ENCODE data around the gene LY6G5C.
A peak's percentile ranks its signal among the peaks of the same experiment; 100 is the strongest.

Gene LY6G5C

DNA sequence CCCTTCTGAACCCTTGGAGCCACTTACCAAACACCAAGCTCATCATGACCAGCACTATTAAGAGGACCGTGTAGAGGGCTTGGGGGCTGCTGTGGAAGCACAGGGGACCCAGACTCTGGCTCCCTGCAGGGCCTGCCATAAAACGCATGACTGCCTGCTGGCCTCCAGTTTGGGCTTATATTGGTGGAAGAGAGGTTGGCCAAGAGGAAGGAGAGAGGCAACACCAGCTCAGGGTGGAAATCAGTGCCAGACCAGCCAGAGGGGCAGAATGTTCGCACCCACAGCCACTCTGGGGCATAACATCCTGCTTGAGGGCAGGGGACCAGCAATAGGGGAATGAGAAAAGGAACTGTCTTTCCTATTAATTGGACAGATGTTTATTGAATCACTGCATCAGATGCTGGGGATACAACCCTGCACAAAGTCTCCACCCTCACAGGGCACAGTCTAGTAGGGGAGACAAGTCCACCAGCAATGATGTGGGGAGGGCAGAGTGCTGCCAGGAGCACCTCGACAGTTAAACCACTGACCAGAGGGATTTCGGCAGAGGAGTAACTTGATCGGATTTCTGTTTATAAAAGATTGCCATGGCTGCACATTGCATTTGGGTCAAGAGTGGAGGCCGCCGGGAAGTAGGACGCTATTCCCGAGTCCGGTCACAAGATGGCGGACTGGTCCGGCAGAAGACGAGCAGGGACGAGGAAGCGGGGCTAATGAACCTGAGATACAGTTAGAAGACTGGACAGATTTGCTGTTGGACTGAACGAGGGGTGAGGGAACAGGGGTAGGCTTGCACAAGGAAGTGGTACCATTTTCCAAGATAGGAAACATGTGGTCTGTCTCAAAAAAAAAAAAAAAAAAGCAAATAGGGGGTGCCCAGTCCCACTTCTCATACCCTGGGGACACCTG lies at the start of gene LY6G5C:
Gene LY6G5C (minus strand): TSS at position 842 of the 909 bp plus-strand sequence. CDS start 694 bp downstream, at position 148.
- DNase-seq (ENCODE audit: low read depth in 2 of 2): peak; percentile 21 to 39

DNA sequence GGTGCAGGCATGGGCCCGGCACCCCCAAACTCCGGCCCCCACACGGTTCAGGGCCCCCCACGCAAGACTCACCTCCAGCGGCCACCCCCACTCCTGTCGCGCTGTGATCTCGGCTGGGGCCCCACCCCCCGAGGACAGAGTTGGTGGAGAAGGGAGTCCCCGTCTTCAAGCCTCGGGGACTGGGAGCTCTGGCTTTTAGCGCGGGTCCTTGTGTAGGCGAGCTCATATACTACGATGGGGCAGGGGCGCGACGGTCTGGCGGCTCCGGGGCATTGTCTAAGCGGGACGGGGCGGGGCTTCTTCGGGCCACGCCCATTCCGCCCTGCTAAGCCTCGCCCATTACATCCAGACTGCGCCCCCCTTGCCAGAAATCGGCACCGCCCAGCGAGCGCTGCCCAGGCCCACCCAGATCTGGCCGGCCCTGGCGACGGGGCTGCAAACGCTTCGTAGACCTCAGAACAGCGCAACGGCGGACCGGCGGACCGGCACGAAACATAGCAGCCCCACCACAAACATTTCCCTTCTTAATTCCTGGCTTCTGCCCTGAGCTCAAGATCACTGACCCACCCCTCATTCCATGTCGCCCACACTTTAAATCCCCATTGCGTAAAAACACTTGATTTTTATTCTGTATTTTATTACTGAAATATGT lies 49.2 kb upstream of the LY6G5C start:
- peak; percentile 23 to 46 for DNase-seq (ENCODE audit: low read depth in 2 of 2)

- DNase-seq (ENCODE audit: low read depth in 2 of 2): peak; percentile 59 to 68
Measured at GRCh38 chr6:31729515-31729978, 48.7 kb upstream of the LY6G5C start.

GRCh38 chr6:31728767-31729514 lies 48.1 kb upstream of the LY6G5C start, which contains the start of gene DDAH2:
Gene DDAH2 (minus strand): TSS chr6:31729299. CDS start chr6:31729161, 138 bp downstream.
- no peak for DNase-seq (ENCODE audit: low read depth in 2 of 2)

- no peak for DNase-seq (ENCODE audit: low read depth in 2 of 2)
Measured at GRCh38 chr6:31727717-31728671, 47.1 kb upstream of the LY6G5C start.

- no peak for DNase-seq (ENCODE audit: low read depth in 2 of 2)
Measured at GRCh38 chr6:31727034-31727716, 46.3 kb upstream of the LY6G5C start.

DNA sequence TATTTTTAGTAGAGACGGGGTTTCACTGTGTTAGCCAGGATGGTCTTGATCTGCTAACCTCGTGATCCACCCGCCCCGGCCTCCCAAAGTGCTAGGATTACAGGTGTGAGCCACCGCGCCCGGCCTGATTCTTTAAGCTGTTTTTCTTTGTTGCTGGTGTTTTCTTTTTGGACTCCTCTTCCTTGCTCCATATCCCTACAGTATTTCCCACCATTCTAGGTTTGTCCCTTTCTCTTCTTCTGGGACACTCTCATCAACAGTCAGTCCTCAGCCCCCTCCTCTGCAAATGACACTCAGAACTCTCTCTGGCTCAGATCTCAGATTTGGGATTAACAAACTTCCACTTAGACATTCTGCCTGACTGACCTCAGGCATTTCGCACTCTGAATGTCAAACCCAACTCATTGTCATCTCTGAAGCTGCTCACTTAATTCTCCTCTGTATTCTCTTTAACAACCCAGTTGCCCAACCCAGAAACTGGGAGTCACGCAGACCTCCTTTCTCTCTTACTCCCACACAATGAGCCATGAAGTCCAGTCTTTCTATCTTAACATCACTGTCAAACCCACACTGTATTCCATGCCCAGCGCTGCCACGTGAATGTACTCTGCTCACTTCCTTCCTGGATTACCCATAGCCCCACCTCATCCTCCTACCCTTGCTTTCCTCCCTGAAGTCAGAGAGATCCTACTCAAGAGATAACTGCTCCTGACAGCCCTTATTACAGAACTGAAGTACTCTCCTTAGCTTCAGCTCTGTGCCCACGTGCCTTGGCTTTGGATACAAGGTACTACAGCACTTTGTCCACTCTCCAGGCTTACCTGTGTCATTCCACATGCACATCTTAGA lies 44.9 kb upstream of the LY6G5C start:
- DNase-seq (ENCODE audit: low read depth in 2 of 2): no peak

- DNase-seq (ENCODE audit: low read depth in 2 of 2): no peak
Measured at GRCh38 chr6:31723980-31724691, 43.3 kb upstream of the LY6G5C start.

DNA sequence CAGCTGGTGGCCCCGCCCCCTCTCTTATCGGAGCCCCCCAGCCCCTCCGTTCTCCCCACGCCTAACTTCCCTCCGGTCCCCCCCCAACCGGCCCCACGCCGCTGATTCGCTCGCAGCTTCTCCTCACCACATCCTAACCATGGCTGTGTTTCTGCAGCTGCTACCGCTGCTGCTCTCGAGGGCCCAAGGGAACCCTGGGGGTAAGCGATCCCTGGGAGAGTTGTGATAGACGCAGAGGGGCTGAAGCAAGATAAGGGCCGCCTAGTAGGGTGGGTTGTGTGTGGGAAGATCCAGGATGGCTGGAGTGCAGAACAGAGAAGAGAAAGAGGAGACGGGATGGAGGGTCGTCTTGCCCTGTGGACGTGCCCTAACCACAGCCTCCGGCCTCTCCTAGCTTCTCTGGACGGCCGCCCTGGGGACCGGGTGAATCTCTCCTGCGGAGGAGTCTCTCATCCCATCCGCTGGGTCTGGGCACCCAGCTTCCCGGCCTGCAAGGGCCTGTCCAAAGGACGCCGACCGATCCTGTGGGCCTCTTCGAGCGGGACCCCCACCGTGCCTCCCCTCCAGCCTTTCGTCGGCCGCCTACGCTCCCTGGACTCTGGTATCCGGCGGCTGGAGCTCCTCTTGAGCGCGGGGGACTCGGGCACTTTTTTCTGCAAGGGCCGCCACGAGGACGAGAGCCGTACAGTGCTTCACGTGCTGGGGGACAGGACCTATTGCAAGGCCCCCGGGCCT lies 42.5 kb upstream of the LY6G5C start, which contains the start of gene MPIG6B:
Gene MPIG6B (plus strand): TSS at position 129 of the 735 bp plus-strand sequence. CDS start 11 bp downstream, at position 140.
- no peak for DNase-seq (ENCODE audit: low read depth in 2 of 2)

DNA sequence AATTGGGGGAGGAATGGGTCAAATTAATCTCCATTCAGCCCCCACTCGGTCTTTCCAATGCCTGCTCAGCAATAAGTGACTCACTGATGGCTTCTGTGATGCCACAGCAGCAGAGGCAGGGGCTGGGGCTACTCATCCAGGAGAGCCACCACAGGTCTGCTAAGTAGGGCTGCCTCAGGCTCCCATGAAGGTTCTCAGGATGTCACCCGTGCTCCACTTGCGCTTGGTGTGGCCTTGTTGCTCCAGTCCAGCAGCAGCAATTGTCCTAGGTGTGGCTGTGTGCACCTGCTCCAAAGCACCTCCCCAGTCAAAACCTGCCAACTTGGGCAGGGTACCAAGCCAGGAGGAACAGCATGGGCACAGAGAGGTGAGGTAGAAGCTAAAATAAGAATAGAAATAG lies 41.3 kb upstream of the LY6G5C start:
- no peak for DNase-seq (ENCODE audit: low read depth in 2 of 2)

DNA sequence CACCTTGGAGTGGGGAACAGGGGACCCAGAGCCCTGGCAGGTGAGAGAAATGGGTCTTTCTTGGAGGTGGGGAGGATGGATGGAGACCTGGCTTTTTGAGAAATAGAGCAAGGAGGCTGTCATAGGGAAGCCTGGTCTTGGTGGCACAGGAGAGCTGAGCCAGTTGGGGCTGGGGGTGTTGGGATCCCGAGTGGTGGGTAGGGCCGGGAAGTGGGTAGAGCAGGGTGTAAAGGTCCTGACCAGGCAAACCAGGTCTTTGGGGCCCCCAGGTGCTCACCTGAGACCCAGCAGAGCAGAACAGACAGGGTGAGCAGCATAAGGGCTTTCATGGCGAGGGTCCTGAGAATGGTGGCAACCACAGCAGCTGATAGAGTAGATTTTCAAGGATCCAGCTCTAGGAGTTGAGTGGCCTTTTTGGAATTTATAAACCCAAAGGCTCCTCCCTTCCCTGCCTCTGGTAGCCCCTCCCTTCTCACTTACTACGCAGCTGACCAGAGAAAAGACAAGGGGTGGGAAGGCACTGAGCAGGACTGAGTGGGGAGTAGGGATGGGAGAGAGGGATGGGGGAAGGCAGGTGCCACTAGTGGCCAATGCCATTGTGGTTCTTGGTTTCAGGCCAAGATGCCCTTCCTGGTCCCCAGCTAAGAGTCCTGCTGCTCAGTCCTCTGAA lies 40.6 kb upstream of the LY6G5C start, which contains the start of gene LY6G6C:
Gene LY6G6C (minus strand): TSS at position 396 of the 670 bp plus-strand sequence. CDS start 67 bp downstream, at position 329.
- DNase-seq (ENCODE audit: low read depth in 2 of 2): no peak

DNA sequence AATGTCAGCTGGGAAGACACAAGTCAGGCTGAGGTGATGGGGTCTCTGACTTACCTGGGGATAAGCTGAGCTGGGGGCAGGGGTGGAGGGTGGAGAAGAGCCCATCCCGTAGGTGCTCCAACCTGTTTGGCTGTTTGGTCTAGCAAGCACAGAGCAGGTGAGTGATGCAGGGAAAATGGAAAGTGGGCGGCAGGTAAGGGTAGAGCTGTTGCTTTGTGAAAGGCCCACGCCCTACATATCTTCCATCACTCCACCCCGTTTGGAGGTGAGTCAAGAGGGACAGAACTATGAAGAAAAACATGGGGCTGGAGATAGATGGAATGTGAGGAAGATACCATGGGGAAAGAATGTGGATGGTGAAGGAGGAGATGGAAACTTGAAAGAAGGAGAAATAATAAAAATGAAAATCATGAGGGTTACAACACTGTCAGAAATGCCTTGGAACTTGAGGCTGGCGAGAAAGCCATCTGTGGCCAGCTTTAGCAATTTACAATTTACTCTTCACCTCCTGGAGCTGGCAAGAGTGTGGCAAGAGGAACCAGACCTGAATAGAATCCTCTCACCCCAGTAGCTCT lies 39.4 kb upstream of the LY6G5C start:
- DNase-seq (ENCODE audit: low read depth in 2 of 2): no peak

GRCh38 chr6:31719001-31719400 lies 38.1 kb upstream of the LY6G5C start:
- DNase-seq (ENCODE audit: low read depth in 2 of 2): no peak

GRCh38 chr6:31718265-31718664 lies 37.4 kb upstream of the LY6G5C start:
- DNase-seq (ENCODE audit: low read depth in 2 of 2): no peak

DNA sequence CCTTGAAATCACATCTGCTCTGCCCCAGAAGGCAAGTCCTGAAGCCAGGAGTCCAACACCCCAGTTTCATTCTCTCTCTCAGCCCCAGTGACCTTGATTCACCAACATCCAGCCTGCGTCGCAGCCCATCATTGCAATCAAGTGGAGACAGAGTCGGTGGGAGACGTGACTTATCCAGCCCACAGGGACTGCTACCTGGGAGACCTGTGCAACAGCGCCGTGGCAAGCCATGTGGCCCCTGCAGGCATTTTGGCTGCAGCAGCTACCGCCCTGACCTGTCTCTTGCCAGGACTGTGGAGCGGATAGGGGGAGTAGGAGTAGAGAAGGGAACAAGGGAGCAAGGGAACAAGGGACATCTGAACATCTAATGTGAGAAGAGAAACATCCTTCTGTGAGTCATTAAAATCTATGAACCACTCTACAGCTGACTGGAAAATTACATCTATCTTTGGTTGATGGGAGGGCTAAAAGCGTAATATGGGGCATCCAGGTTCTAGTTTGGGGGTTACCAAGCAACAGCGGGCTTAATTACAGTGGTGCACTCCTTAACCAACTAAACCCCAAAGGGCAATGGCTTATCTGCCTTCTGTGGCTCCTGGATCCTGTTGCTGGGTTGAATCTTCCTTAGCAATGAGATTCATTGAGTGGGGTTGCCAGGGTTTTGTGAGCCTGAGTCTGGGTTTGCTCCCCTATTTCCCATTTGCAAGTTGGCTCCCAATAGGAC lies 36.8 kb upstream of the LY6G5C start:
- DNase-seq (ENCODE audit: low read depth in 2 of 2): no peak

Data from stimulated activated CD8-positive, alpha-beta memory T cell treated with anti-CD3 and anti-CD28 coated beads, Interleukin-15, amount 100 ng/mL, for 4 hours (primary cell).